HepG2 (cell line): ENCODE data around the gene ARG1. TPM values are rescaled to one million over a fixed set of nuclear protein-coding genes. Genes with fewer than 3 reads are reported as not detected.
A peak's percentile ranks its signal among the peaks of the same experiment; 100 is the strongest.

Experiments
- BRF2 ChIP-seq: sonication (generic); formaldehyde crosslinking; IDR thresholded peaks from 2 replicates; pipeline ENCODE4 v1.8.1; 2022; ENCODE audit warnings: mild to moderate bottlenecking, missing genetic modification reagents
- FOXJ3 ChIP-seq: sonication (generic); formaldehyde crosslinking; IDR thresholded peaks from 2 replicates; pipeline ENCODE4 v1.4.0; 2020; ENCODE audit warnings: missing genetic modification reagents, mild to moderate bottlenecking, borderline replicate concordance
- FOXK1 ChIP-seq: sonication (generic); formaldehyde crosslinking; IDR thresholded peaks from 2 replicates; pipeline ENCODE4 v1.4.0; 2020; ENCODE audit warnings: low read depth, missing genetic modification reagents, borderline replicate concordance
- GATAD2A ChIP-seq: IDR thresholded peaks from 2 replicates; pipeline ENCODE4 v1.6.1; 2016
- HNF1A ChIP-seq, 2 experiments: sonication (generic) in 1 of 2; formaldehyde crosslinking in 1 of 2; IDR thresholded peaks; 2 replicates each; pipeline versions ENCODE4 v1.4.0 to v1.6.1; 2016 to 2020; ENCODE audit warnings: borderline replicate concordance in 1 of 2, low read depth in 1 of 2, mild to moderate bottlenecking in 1 of 2, missing genetic modification reagents in 1 of 2
- ISL2 ChIP-seq: sonication (generic); formaldehyde crosslinking; IDR thresholded peaks from 2 replicates; pipeline ENCODE4 v1.5.0; 2020; ENCODE audit warnings: missing genetic modification reagents
- NCOA2 ChIP-seq: sonication (generic); formaldehyde crosslinking; IDR thresholded peaks from 2 replicates; pipeline ENCODE4 v1.8.0; 2022; ENCODE audit warnings: inconsistent platforms
- PAXIP1 ChIP-seq: sonication (generic); formaldehyde crosslinking; conservative IDR thresholded peaks from 2 replicates; pipeline ENCODE4 v1.4.0; 2020; ENCODE audit warnings: mild to moderate bottlenecking, missing genetic modification reagents, moderate library complexity
- POGK ChIP-seq: sonication (generic); formaldehyde crosslinking; conservative IDR thresholded peaks from 2 replicates; pipeline ENCODE4 v1.8.0; 2022; ENCODE audit warnings: mild to moderate bottlenecking, moderate library complexity, missing genetic modification reagents
- ZBED4 ChIP-seq: sonication (generic); formaldehyde crosslinking; IDR thresholded peaks from 2 replicates; pipeline ENCODE4 v1.4.0; 2020; ENCODE audit warnings: missing genetic modification reagents, borderline replicate concordance
- ZNF264 ChIP-seq: sonication (generic); formaldehyde crosslinking; IDR thresholded peaks from 2 replicates; pipeline ENCODE4 v1.4.0; 2020; ENCODE audit warnings: missing genetic modification reagents
- polyA plus RNA-seq, 8 experiments: library from polyadenylated mRNA; depleted of rRNA in 3 of 8; stranded (reverse) in 7 of 8; unstranded in 1 of 8; fragments of >200 nt; fragmentation: Illumina TruSeq in 4 of 8; extraction: Trizol in 4 of 8; gene quantifications; 2 replicates each; pipeline versions ENCODE4 v1.2.1 to v1.2.3, GENCODE V29; 2011 to 2016; ENCODE audit warnings: low read depth in 4 of 8, missing spikeins in 1 of 8, mixed read lengths in 1 of 8; ENCODE audit not compliant: insufficient read depth in 1 of 8
- total RNA-seq, 5 experiments: library from RNA; depleted of rRNA; stranded (reverse); fragments of >200 nt; fragmentation: Illumina TruSeq; extraction: Trizol; gene quantifications; 2 replicates each; pipeline ENCODE4 v1.2.3, GENCODE V29; 2016; ENCODE audit warnings: low read depth in 1 of 5

ARG1 gene
- total and polyA plus RNA-seq, 2 of the 13 experiments (the other 11 are each of a cell fraction or from before 2014, with no cell fraction given) = 2.2 to 11.2 TPM

- TF ChIP-seq BRF2 (CRISPR knock-in tag) (0 out of 2 replicates have a peak, but pooled peaks have one; percentile 25), ZBED4 (CRISPR knock-in tag) (no peak), PAXIP1 (peak; percentile 92), POGK (peak; percentile 52; the same call in 1 of the 2 replicates), ISL2 (CRISPR knock-in tag) (peak; percentile 70; the same call in 1 of the 2 replicates), GATAD2A (CRISPR knock-in tag) (peak; percentile 87), FOXK1 (CRISPR knock-in tag) (no peak), HNF1A (IDR thresholded peaks at IDR 0.05; ENCODE audit: low read depth) (peak; percentile 84; the same call in 1 of the 2 replicates), HNF1A (CRISPR knock-in tag; IDR thresholded peaks at IDR 0.05; ENCODE audit: borderline replicate concordance) (no peak), ZNF264 (CRISPR knock-in tag) (no peak), NCOA2 (peak; percentile 65; the same call in 1 of the 2 replicates), FOXJ3 (peak; percentile 83; the same call in 1 of the 2 replicates)
These were observed 20.5 kb upstream of the ARG1 start (continued) for GRCh38 chr6:131552572-131552971.
